WTC11 (cell line): Measurements from ENCODE around the gene POLR2M. TPM values are rescaled to one million over a fixed set of nuclear protein-coding genes. Genes with fewer than 3 reads are reported as not detected.

Experiments used
- ARID4B ChIP-seq: sonication (generic); formaldehyde crosslinking; IDR thresholded peaks from 2 replicates; pipeline ENCODE4 v1.8.0; 2023; ENCODE audit warnings: missing genetic modification reagents, mild to moderate bottlenecking, borderline replicate concordance
- ATF2 ChIP-seq: sonication (generic); formaldehyde crosslinking; IDR thresholded peaks from 2 replicates; pipeline ENCODE4 v1.8.1; 2022; ENCODE audit warnings: low read depth, missing genetic modification reagents, borderline replicate concordance
- CBFB ChIP-seq: sonication (generic); formaldehyde crosslinking; IDR thresholded peaks from 2 replicates; pipeline ENCODE4 v1.8.1; 2022; ENCODE audit warnings: mild to moderate bottlenecking, low read depth, missing genetic modification reagents
- CREB1 ChIP-seq: sonication (generic); formaldehyde crosslinking; IDR thresholded peaks from 2 replicates; pipeline ENCODE4 v1.8.0; 2023; ENCODE audit warnings: mild to moderate bottlenecking, missing genetic modification reagents
- CREM ChIP-seq: sonication (generic); formaldehyde crosslinking; IDR thresholded peaks from 2 replicates; pipeline ENCODE4 v1.8.1; 2022; ENCODE audit warnings: mild to moderate bottlenecking, missing genetic modification reagents, moderate library complexity
- E2F4 ChIP-seq: sonication (generic); formaldehyde crosslinking; IDR thresholded peaks from 2 replicates; pipeline ENCODE4 v1.8.1; 2022; ENCODE audit warnings: low read depth, mild to moderate bottlenecking, moderate library complexity, missing genetic modification reagents, borderline replicate concordance
- FOXK1 ChIP-seq: sonication (generic); formaldehyde crosslinking; IDR thresholded peaks from 2 replicates; pipeline ENCODE4 v1.8.0; 2022; ENCODE audit warnings: mild to moderate bottlenecking, moderate library complexity, missing genetic modification reagents
- GABPB1 ChIP-seq: sonication (generic); formaldehyde crosslinking; IDR thresholded peaks from 2 replicates; pipeline ENCODE4 v1.8.1; 2023; ENCODE audit warnings: mild to moderate bottlenecking, missing genetic modification reagents
- HMGA2 ChIP-seq: fragments of 250-450 bp; sonication (Bioruptor Pico); IDR thresholded peaks from 2 replicates; pipeline ENCODE4 v1.4.0; 2021; ENCODE audit warnings: mild to moderate bottlenecking, moderate library complexity
- HMGXB4 ChIP-seq: sonication (generic); formaldehyde crosslinking; IDR thresholded peaks from 2 replicates; pipeline ENCODE4 v1.8.1; 2023; ENCODE audit warnings: mild to moderate bottlenecking, moderate library complexity, missing genetic modification reagents
- IRF1 ChIP-seq: sonication (generic); formaldehyde crosslinking; IDR thresholded peaks from 2 replicates; pipeline ENCODE4 v1.8.0; 2023; ENCODE audit warnings: missing genetic modification reagents
- JAZF1 ChIP-seq: fragments of 250-450 bp; sonication (Bioruptor Pico); IDR thresholded peaks from 2 replicates; pipeline ENCODE4 v1.9.0; 2021; ENCODE audit warnings: moderate library complexity, mild to moderate bottlenecking, inconsistent platforms
- NR1H2 ChIP-seq: sonication (generic); formaldehyde crosslinking; IDR thresholded peaks from 2 replicates; pipeline ENCODE4 v1.9.0; 2021; ENCODE audit warnings: mild to moderate bottlenecking, moderate library complexity, missing genetic modification reagents
- PRRX2 ChIP-seq: fragments of 250-450 bp; sonication (Bioruptor Pico); IDR thresholded peaks from 2 replicates; pipeline ENCODE4 v1.8.0; 2021; ENCODE audit warnings: mild to moderate bottlenecking
- RELA ChIP-seq: sonication (generic); formaldehyde crosslinking; IDR thresholded peaks from 2 replicates; pipeline ENCODE4 v1.8.1; 2022; ENCODE audit warnings: missing genetic modification reagents, mild to moderate bottlenecking, borderline replicate concordance
- TEAD4 ChIP-seq: sonication (generic); formaldehyde crosslinking; IDR thresholded peaks from 2 replicates; pipeline ENCODE4 v1.8.0; 2022; ENCODE audit warnings: mild to moderate bottlenecking, missing genetic modification reagents
- USF1 ChIP-seq: sonication (generic); formaldehyde crosslinking; IDR thresholded peaks from 2 replicates; pipeline ENCODE4 v1.8.0; 2022; ENCODE audit warnings: mild to moderate bottlenecking, missing genetic modification reagents
- ZBTB43 ChIP-seq: sonication (generic); formaldehyde crosslinking; IDR thresholded peaks from 2 replicates; pipeline ENCODE4 v1.8.1; 2023; ENCODE audit warnings: mild to moderate bottlenecking, missing genetic modification reagents
- ZMAT4 ChIP-seq: fragments of 250-450 bp; sonication (Bioruptor Pico); IDR thresholded peaks from 2 replicates; pipeline ENCODE4 v1.9.0; 2021; ENCODE audit warnings: mild to moderate bottlenecking
- ZNF121 ChIP-seq: sonication (generic); formaldehyde crosslinking; IDR thresholded peaks from 2 replicates; pipeline ENCODE4 v1.8.0; 2023; ENCODE audit warnings: missing genetic modification reagents
- ZNF416 ChIP-seq: fragments of 250-450 bp; sonication (Bioruptor Pico); IDR thresholded peaks from 2 replicates; pipeline ENCODE4 v1.9.0; 2021; ENCODE audit warnings: mild to moderate bottlenecking, inconsistent platforms
- ZNF425 ChIP-seq: fragments of 250-450 bp; sonication (Bioruptor Pico); conservative IDR thresholded peaks from 2 replicates; pipeline ENCODE4 v1.9.0; 2021; ENCODE audit warnings: mild to moderate bottlenecking
- total RNA-seq: library from RNA; stranded (reverse); gene quantifications from 3 replicates; pipeline ENCODE4 v1.2.3, GENCODE V29; 2021

Gene POLR2M
- total RNA-seq, 1 experiment from 2014 or later: 84.4 TPM

GRCh38 chr15:57706405-57707209 lies at the start of gene POLR2M (continued):
- no peak; the same call in 1 of the 2 replicates for TF ChIP-seq USF1
- TF ChIP-seq IRF1: peak; percentile 70; the same call in 1 of the 2 replicates
- TF ChIP-seq GABPB1 (CRISPR knock-in tag): peak; percentile 78
- 0 out of 2 replicates have a peak, but pooled peaks have one; percentile 37 for TF ChIP-seq CBFB (CRISPR knock-in tag)
- peak; percentile 89; the same call in 1 of the 2 replicates for TF ChIP-seq CREB1 (CRISPR knock-in tag)
- TF ChIP-seq ATF2 (CRISPR knock-in tag): no peak
- TF ChIP-seq PRRX2 (CRISPR knock-in tag): no peak
- peak; percentile 87 for TF ChIP-seq HMGXB4 (CRISPR knock-in tag)
- TF ChIP-seq ZNF121 (CRISPR knock-in tag): no peak
- peak; percentile 84; the same call in 1 of the 2 replicates for TF ChIP-seq FOXK1 (CRISPR knock-in tag)
- peak; percentile 25; the same call in 1 of the 2 replicates for TF ChIP-seq RELA (CRISPR knock-in tag)
- TF ChIP-seq ZMAT4 (CRISPR knock-in tag): no peak
- TF ChIP-seq ZNF425 (CRISPR knock-in tag): no peak
- TF ChIP-seq CREM (CRISPR knock-in tag): peak; percentile 94
- 0 out of 2 replicates have a peak, but pooled peaks have one; percentile 29 for TF ChIP-seq ARID4B (CRISPR knock-in tag)
- TF ChIP-seq ZBTB43 (CRISPR knock-in tag): peak; percentile 78; the same call in 1 of the 2 replicates
- no peak for TF ChIP-seq ZNF416 (CRISPR knock-in tag)
- TF ChIP-seq E2F4 (CRISPR knock-in tag): peak; percentile 76
- TF ChIP-seq NR1H2 (CRISPR knock-in tag): no peak
- TF ChIP-seq TEAD4 (CRISPR knock-in tag): no peak
- no peak for TF ChIP-seq JAZF1 (CRISPR knock-in tag)
- no peak for TF ChIP-seq HMGA2 (CRISPR knock-in tag)
